Epithelial cell of esophagus (primary cell): ENCODE results near the gene CERS6.

ENCODE experiments used
- DNase-seq: peaks from one replicate; pipeline ENCODE4 v3.0.0; 2010; ENCODE audit warnings: low read depth
- H3K4me3 ChIP-seq: 2 replicates; pipeline ENCODE4 v1.5.1; 2011; ENCODE audit warnings: mild to moderate bottlenecking, low read length, control low read depth
- TF ChIP-seq, protein P1 (sequence below): IDR thresholded peaks from 2 replicates; pipeline ENCODE4 v1.5.1; 2011; ENCODE audit warnings: low read depth, mild to moderate bottlenecking, low read length, control low read depth, inconsistent platforms; ENCODE audit not compliant: insufficient read depth; ENCODE audit errors: missing control alignments

The CERS6 gene

DNA sequence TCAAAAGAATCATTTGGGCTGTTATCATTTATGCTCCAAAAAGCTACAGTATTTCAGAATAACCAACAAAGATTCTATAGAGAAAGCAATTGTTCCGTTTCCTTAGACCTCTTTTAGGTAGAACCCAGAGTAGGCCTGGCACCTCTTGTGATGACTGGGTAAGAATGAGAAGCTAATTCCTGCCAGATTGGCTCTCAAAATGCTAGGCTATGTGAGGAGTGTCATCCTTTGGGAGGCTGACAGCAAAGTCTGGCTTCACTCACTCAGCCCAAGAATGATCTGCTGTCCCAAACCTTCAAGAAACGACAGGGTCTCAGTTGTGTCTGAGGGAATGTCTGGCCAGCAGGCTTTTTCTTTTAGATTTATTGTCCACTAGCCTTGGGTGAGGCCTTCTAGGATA is 4.5 kb downstream of the CERS6 start:
- DNase-seq: no peak
- no peak overlapping the region for H3K4me3 ChIP-seq

DNA sequence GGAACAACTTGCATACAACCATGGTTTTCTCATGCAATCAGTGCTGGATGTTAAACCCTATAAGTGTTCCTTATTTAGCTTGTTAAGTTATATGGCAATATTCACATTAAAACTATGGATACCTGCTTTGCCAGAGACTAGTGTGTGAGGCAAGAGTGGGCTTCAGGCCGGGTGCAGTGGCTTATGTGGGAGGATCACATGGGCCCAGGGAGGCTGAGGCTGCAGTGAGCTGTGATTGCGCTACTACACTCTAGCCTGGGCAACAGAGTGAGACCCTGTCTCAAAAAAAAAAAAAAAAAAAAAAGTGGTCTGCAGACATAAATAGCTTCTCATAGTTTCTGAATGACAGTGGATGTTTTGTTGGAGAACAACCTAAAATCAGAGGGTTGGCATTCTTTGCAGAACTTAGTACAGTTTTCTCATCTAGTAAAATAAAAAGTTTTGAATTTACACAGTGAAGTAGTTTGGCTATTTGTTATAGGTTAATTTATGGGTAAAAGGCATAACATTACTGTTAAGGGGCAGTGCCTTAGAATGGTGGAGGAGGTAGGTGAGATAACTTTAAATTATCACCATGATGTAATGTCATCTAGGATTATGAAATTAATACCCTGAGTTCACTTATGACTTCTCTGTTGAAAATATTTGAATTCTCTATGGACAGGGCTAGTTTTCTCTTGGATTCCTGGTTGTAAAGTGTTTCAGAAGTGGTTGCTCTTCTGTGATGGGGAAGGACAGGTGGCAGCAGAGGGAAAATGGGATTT is 5.3 kb downstream of the CERS6 start:
- TF ChIP-seq, protein P1, sequence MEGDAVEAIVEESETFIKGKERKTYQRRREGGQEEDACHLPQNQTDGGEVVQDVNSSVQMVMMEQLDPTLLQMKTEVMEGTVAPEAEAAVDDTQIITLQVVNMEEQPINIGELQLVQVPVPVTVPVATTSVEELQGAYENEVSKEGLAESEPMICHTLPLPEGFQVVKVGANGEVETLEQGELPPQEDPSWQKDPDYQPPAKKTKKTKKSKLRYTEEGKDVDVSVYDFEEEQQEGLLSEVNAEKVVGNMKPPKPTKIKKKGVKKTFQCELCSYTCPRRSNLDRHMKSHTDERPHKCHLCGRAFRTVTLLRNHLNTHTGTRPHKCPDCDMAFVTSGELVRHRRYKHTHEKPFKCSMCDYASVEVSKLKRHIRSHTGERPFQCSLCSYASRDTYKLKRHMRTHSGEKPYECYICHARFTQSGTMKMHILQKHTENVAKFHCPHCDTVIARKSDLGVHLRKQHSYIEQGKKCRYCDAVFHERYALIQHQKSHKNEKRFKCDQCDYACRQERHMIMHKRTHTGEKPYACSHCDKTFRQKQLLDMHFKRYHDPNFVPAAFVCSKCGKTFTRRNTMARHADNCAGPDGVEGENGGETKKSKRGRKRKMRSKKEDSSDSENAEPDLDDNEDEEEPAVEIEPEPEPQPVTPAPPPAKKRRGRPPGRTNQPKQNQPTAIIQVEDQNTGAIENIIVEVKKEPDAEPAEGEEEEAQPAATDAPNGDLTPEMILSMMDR: peak; percentile 15
- no peak overlapping the region for H3K4me3 ChIP-seq
- no peak for DNase-seq

More for the DNA sequence above, 4.5 kb downstream of the CERS6 start:
- TF ChIP-seq, protein P1: no peak

DNA sequence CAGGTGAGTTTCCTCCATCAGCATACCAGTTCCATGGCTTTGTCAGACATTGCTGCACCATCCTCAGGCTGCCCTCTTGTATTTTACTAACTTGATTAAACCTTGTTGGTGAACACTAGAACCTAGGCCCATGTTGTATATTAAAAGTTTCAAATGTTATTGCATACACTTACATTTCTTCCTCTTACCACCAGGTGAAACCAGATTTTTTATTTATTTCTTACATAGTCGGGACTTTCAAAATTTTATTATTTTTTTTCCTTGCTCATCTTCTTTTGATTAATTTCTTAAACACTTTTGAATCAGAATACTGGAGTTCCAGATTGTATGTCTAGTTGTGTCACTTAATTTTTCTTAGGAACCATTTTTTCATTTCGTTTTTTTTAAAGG is 5.9 kb downstream of the CERS6 start:
- DNase-seq: no peak
- no peak overlapping the region for H3K4me3 ChIP-seq
- TF ChIP-seq, protein P1: no peak

DNA sequence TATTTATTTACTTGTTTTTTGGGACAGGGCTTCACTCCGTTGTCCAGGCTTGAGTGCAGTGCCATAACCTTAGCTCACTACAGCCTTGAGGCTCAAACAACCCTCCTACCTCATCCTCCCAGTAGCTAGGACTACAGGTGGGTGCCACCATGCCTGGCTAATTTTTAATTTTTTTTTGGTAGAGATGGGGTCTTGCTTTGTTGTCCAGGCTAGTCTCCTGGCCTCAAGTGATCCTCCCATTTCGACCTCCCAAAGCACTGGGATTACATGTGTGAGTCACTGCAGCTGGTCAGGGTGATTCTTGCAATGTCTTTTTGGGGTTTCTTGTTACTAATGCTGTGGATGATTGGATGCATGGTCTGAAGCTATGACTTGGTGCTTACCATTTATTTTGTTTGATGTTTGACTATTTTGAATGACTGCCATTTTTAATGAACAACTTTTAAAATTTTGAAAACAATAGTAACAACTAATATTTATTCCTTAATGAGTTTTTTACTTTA is 6.5 kb downstream of the CERS6 start:
- DNase-seq: no peak
- TF ChIP-seq, protein P1: no peak
- H3K4me3 ChIP-seq: no peak overlapping the region

DNA sequence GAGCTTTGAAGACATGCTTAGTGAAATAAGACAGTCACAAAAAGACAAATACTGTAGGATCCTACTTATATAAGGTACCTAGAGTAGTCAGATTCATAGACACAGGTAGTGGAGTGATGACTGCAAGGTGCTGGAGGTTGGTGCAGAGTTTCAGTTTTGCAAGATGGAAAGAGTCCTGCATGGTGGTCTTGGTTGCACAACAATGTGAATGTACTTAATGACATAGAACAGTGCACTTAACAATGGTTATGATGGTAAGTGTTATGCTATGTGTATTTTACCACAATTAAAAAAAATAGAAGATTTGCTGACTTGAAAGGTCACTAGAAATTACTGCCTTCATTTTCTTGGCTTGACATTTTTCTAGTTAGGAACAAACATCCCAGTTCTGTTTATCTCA is 9.5 kb downstream of the CERS6 start:
- DNase-seq: no peak
- TF ChIP-seq, protein P1: no peak
- H3K4me3 ChIP-seq: no peak overlapping the region

DNA sequence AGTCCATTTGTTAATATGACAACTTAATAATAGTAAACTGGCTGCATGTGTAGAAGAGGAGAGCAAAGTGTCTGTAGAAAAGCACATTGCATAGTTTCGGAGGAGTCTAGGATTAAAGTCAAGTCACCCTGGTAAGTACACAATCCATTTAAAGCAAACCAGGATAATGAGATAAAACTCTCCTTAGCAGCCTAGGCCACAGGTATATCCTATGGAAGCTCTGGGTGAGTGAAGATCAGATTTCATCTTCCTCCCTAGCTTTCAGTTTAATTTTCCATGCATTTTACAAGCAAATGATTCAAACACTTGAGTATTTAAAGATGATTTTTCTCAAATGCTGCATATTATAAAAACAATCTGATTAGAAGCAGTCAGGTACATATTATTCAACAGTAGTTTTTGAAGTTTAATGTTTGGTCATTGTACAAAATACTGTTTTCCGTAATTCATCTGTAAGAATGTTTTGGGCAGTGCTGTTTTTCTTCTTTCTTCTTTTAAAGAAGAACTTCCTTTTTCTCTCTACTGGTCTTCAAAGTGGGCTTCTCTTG is 10.2 kb downstream of the CERS6 start:
- H3K4me3 ChIP-seq: no peak overlapping the region
- DNase-seq: no peak
- TF ChIP-seq, protein P1: no peak
